Brain pericyte (primary cell): ENCODE results near the gene TRIM22.
"Not testable (repeated sequence)": the region's sequence is repeated elsewhere in the genome, so short reads cannot be mapped to it uniquely, and the experiment has no call there.

Experiments used
- DNase-seq: peaks from one replicate; pipeline ENCODE4 v3.0.0-alpha.2; 2012; ENCODE audit warnings: low read depth, low spot score

Gene TRIM22, protein sequence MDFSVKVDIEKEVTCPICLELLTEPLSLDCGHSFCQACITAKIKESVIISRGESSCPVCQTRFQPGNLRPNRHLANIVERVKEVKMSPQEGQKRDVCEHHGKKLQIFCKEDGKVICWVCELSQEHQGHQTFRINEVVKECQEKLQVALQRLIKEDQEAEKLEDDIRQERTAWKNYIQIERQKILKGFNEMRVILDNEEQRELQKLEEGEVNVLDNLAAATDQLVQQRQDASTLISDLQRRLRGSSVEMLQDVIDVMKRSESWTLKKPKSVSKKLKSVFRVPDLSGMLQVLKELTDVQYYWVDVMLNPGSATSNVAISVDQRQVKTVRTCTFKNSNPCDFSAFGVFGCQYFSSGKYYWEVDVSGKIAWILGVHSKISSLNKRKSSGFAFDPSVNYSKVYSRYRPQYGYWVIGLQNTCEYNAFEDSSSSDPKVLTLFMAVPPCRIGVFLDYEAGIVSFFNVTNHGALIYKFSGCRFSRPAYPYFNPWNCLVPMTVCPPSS

GRCh38 chr11:5689551-5689983, at the start of gene TRIM22:
TSS of gene TRIM22 (plus strand) at chr11:5689790. CDS start at chr11:5696233, 6,443 bp downstream.
- peak; percentile 41 for DNase-seq

DNA sequence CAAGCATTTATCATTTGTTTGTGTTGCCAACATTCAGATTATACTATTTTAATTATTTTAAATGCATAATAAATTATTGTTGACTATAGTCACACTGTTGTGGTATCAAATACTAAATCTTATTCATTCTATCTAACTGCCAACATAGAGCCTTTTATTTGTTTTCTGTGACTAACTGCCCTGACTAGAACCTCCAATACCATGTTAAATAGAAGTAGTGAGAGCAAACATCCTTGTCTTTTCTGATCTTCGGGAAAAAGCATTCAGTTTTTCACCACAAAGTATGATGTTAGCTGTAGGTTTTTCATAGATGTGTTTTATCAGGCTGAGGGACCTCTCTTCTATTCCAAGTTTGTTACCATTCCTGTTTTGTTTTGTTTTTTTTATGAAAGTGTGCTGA, 49.6 kb upstream of the TRIM22 start:
- no peak for DNase-seq

DNA sequence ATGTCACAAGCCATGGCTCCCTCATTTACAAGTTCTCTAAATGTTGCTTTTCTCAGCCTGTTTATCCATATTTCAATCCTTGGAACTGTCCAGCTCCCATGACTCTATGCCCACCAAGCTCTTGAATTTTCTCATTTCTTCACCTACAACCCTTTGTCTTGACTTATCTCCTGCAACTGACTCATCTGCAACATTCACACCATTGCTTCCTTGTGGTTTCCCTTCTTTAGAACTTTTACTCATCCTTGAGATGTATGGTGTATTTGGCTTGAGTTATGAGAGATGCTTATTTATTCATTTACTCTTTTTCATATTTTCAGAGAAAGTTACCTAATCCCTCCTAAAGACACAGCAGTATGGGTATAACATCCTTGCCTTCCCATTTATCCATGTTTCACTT, 46.0 kb upstream of the TRIM22 start:
- no peak for DNase-seq

- no peak for DNase-seq
Measured at GRCh38 chr11:5646139-5646538, 43.5 kb upstream of the TRIM22 start.

DNA sequence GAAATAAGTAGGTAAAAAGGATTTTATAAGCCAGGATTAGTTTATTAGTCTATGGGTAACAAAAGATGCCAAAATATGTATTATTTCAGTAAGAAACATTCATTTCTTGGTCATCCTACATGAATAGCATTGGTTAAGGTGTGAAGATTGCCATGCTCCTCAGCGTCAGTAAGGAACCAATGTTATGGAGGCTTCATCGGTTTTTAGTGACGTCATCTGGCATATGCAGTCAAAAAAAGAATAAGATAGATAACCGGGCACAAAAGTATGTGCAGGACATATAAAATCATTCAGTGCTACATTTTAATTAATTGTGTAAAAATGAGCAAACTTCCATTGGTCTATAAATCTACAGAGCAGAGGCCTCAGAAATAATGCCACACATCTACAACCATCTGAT, 34.1 kb upstream of the TRIM22 start:
- DNase-seq, result no peak

- DNase-seq, result not testable (repeated sequence)
Measured at GRCh38 chr11:5656956-5657355, 32.6 kb upstream of the TRIM22 start.

GRCh38 chr11:5658318-5658717, 31.3 kb upstream of the TRIM22 start:
- DNase-seq, result no peak

DNA sequence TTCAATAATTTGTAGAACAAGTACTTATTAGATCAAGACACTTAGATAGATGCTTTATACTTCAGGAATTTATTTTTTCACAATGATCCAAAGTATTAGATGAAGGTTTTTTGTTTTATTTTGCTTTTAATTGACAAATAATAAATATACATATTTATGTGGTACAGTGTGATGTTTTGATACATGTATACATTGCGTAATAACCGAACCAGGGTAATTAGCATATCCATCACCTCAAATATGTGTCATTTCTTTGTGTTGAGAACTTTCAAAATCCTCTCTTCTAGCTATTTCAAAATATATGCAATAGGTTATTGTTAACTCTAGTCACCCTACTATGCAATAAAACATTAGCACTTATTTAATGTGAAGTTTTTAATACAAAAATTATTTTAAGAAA, 26.1 kb upstream of the TRIM22 start:
- DNase-seq, result no peak

DNA sequence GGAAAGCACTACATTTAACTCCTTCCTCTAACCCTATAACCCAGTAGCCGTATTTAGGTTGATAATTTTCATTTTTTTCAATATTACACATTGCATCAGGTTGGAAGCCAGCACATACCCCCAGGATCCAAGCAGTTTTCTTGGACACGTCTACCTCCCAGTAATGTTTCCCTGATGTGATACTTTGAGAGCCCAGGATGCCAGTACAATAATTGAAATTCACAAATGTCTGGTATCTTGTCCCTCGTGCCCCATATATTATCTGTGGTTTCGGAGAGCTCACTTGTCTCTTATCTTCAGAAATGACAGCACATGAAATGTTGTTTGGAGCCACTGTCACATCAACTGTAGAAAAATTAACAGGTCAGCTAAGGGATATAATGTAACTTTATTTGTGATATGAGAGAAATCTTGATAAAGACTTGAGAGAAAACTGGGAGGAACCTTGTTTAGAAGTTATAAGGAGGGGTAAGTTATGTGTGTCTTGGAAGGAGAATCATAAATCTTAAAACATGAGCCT, 24.5 kb upstream of the TRIM22 start:
- no peak for DNase-seq

- no peak for DNase-seq
Measured at GRCh38 chr11:5665746-5666401, 23.7 kb upstream of the TRIM22 start.

DNA sequence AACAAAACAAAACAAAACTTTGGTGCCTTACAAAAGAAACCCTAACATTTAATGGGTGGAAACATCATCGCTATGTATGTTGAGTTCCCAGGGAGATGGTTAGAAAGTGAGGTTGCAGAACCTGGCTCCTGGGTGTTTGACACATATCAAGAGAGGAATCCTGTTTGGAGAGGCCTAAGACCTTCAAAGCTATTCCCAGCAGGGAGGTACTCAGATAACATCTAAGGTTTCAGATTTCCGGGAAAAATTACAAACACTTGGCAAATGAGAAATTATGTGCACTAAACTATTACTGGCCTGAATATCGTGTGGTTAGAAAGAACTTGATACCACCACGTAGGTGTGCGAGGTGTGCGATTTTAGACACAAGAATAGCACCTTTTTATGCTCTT, 23.2 kb upstream of the TRIM22 start:
- DNase-seq, result no peak

DNA sequence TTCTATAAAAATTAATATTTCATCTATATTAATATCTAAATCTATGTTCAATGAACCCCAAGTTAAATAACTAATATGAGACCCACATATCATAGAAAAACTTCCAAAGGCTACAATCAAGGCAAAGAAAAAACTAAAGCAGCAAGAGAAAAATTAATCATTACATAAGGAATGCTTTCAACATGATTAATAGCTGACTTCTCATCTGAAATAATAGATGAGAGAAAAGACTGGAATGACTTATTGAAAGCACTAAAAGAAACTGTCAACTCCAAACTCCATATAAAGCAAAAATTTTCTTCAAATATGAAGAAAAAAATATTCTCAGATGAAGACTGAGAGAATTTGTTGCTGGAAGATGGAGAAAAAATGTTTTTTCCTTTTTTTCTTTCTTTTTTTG, 17.8 kb upstream of the TRIM22 start:
- DNase-seq, result no peak

DNA sequence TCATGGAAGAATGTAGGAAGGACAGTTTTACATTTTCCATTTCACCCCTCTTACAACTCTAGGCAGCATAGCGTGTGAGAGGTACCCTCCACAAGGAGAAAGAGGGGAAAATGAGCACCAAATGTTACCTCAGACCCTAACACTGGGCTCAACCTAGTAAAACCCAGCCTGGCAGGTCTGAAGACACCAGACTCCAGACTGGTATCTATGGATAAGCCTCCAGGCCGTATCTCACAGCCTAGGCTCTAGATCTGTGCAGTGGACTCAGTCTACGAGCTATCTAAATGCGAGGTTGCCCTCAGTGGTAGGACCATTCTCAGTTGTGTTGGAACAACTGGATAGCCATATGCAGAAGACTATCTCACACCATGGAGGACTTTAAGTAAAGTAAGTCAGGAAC, 15.2 kb upstream of the TRIM22 start:
- DNase-seq, result no peak

- DNase-seq, result no peak
Measured at GRCh38 chr11:5679811-5680210, 9.8 kb upstream of the TRIM22 start.

DNA sequence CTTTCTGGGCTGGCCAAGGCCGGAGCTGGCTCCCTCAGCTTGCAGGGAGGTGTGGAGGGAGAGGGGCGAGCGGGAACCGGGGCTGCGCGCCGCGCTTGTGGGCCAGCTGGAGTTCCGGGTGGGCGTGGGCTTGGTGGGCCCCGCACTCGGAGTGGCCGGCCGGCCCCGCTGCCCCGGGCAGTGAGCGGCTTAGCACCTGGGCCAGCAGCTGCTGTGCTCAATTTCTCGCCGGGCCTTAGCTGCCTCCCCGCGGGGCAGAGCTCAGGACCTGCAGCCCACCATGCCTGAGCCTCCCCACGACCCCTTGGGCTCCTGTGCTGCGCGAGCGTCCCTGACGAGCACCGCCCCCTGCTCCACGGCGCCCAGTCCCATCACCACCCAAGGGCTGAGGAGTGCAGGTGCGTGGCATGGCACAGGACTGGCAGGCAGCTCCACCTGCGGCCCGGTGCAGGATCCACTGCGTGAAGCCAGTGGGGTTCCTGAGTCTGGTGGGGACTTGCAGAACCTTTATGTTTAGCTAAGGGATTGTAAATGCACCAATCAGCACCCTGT, 6.6 kb upstream of the TRIM22 start:
- DNase-seq, result not testable (repeated sequence)

DNA sequence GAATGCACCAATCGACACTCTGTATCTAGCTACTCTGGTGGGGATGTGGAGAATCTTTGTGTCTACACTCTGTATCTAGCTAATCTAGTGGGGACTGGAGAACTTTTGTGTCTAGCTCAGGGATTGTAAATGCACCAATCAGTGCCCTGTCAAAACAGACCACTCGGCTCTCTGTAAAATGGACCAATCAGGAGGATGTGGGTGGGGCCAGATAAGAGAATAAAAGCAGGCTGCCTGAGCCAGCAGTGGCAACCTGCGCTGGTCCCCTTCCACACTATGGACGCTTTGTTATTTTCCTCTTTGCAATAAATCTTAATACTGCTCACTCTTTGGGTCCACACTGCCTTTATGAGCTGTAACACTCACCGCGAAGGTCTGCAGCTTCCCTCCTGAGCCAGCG, 6.0 kb upstream of the TRIM22 start:
- DNase-seq, result not testable (repeated sequence)

GRCh38 chr11:5684036-5684645, 5.4 kb upstream of the TRIM22 start:
- DNase-seq, result no peak

DNA sequence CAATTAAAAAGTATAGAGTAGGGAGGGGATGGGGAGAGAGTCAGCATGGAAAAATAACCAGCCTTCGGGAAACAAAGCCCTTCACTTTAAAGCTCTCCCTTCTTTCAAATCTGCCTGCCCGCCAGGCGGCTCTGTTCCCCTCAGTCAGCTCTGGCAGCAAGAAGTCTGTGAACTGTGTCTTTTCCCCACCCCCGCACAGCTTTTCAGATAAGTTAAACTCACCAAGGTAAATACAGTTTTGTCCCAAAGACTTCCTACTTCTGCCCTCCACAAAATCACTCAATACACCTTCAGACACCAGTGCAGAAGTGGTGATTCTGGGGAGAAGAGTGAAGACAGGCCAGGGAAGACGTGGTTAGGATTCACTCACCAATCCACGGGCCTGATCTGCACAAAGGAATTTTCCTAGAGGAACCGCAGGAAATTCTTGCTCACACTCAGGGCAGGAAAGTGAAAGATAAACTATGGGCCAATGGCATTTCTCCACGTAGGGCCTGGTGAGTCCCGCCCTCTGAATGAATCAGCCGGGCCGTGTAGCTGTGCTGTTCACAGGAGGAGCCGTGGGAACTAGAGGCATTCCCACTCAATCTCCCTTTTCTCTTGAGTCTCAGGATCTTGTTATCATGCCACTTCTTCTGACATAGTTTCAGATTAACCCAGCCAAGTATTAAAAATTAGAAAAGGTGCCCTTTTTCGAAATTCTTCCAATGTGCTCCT, 4.8 kb upstream of the TRIM22 start, which contains the start of gene TRIM5:
TRIM5 (minus strand) TSS at position 429 of the 717 bp plus-strand sequence. CDS start 4,897 bp downstream, outside the sequence.
- peak; percentile 87 for DNase-seq

GRCh38 chr11:5686426-5686825, 3.2 kb upstream of the TRIM22 start:
- DNase-seq, result no peak

DNA sequence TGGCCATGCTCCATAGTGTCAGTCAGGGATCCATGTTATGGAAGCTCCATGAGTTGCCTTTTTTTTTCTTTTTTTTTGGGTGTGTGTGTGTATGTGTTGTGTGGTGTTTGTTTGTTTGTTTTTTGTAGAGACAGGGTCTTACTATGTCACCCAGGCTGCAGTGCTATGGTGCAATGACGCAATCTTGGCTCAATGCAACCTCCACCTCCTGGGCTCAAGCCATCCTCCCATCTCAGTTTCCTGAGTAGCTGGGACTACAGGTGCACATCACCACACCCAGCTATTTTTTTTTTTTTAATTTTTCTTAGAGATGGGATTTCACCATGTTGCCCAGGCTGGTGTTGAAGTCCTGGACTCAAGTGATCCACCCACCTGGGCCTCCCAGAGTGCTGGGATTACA, 1.1 kb upstream of the TRIM22 start:
- DNase-seq, result no peak

DNA sequence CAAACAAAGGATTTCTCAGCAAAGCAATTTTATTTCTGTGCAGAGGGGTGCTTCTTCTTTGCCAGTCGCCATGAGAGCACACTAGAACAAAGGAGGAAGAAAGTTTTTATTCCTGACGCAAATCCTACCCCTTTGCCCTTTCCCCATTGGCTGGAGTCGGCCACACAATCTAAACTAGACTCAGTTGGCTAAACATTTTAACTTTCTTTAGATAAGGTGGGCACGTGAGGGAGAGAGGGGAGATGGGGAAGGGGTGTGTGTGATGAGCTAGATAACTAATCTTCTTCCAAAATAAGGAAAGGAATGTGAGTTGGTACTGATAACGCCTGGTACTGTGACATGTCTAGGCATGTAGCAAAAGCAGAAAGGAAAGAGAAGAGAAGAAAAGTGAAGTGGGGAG, 626 bp downstream of the TRIM22 start:
- no peak for DNase-seq
